Fibroblast of villous mesenchyme (primary cell): ENCODE measurements around the gene ANKRD33. TPM values are rescaled to one million over a fixed set of nuclear protein-coding genes. Genes with fewer than 3 reads are reported as not detected.

Experiments used
- DNase-seq: peaks from one replicate; pipeline ENCODE4 v3.0.0-alpha.2; 2010; ENCODE audit warnings: low read depth
- H3K4me3 ChIP-seq: 2 replicates; pipeline ENCODE4 v1.5.1; 2011; ENCODE audit warnings: low read depth, mild to moderate bottlenecking, low read length
- CTCF ChIP-seq: IDR thresholded peaks from 2 replicates; pipeline ENCODE4 v1.5.1; 2012; ENCODE audit warnings: low read depth, mild to moderate bottlenecking, low read length; ENCODE audit not compliant: insufficient read depth
- total RNA-seq: library from RNA; depleted of rRNA; stranded (reverse); fragments of >200 nt; gene quantifications from 2 replicates; pipeline ENCODE4 v1.2.3, GENCODE V29; 2012

ANKRD33 gene
- total RNA-seq, 1 donor, result not detected

GRCh38 chr12:51895378-51896135 is 7.7 kb downstream of the ANKRD33 start:
- no peak for DNase-seq
- H3K4me3 ChIP-seq, result no peak overlapping the region
- TF ChIP-seq CTCF, result no peak

- no peak for DNase-seq
- no peak overlapping the region for H3K4me3 ChIP-seq
- no peak for TF ChIP-seq CTCF
These were observed 8.3 kb downstream of the ANKRD33 start for GRCh38 chr12:51896236-51896635.

GRCh38 chr12:51897181-51897580 is 9.3 kb downstream of the ANKRD33 start:
- DNase-seq, result no peak
- no peak for TF ChIP-seq CTCF
- no peak overlapping the region for H3K4me3 ChIP-seq

- H3K4me3 ChIP-seq, result no peak overlapping the region
- no peak for TF ChIP-seq CTCF
- no peak for DNase-seq
These were observed 10.6 kb downstream of the ANKRD33 start for GRCh38 chr12:51898506-51898905.

- peak; percentile 65 for DNase-seq
- no peak overlapping the region for H3K4me3 ChIP-seq
- no peak for TF ChIP-seq CTCF
These were observed 11.0 kb downstream of the ANKRD33 start for GRCh38 chr12:51898937-51899336.

- TF ChIP-seq CTCF, result no peak
- no peak for DNase-seq
- no peak overlapping the region for H3K4me3 ChIP-seq
These were observed 12.5 kb downstream of the ANKRD33 start for GRCh38 chr12:51900323-51900889.
